MM.1S (cell line): ENCODE results near the gene CITED4.

Source experiments
- DNase-seq: peaks from one replicate; pipeline ENCODE4 v3.0.0-alpha.2; 2015
- H2AFZ ChIP-seq: fragments of 300-600 bp; sonication (generic); 2 replicates; pipeline ENCODE4 v1.6.0; 2016; ENCODE audit warnings: antibody characterized with exemption, low read length
- H3F3A ChIP-seq: fragments of 300-600 bp; sonication (generic); 2 replicates; pipeline ENCODE4 v1.6.1; 2016; ENCODE audit warnings: mild to moderate bottlenecking, antibody characterized with exemption, low read length, moderate library complexity, mixed read lengths; ENCODE audit not compliant: insufficient read depth
- H3K27ac ChIP-seq: fragments of 300-600 bp; sonication (generic); 2 replicates; pipeline ENCODE4 v1.5.1; 2016; ENCODE audit warnings: mild to moderate bottlenecking, low read length
- H3K27me3 ChIP-seq: fragments of 300-600 bp; sonication (generic); replicated peaks from 2 replicates; pipeline ENCODE4 v1.6.0; 2016; ENCODE audit warnings: low read length; ENCODE audit not compliant: insufficient read depth
- H3K36me3 ChIP-seq: fragments of 300-600 bp; sonication (generic); replicated peaks from 2 replicates; pipeline ENCODE4 v1.6.1; 2016; ENCODE audit warnings: mild to moderate bottlenecking, low read length, mixed read lengths; ENCODE audit not compliant: insufficient read depth
- H3K4me1 ChIP-seq: fragments of 300-600 bp; sonication (generic); 2 replicates; pipeline ENCODE4 v1.6.1; 2016; ENCODE audit warnings: low read length, mixed read lengths
- H3K4me2 ChIP-seq: fragments of 300-600 bp; sonication (generic); 2 replicates; pipeline ENCODE4 v1.6.0; 2016; ENCODE audit warnings: low read depth, low read length
- H3K4me3 ChIP-seq: fragments of 300-600 bp; sonication (generic); 2 replicates; pipeline ENCODE4 v1.5.1; 2016; ENCODE audit warnings: low read length, mixed read lengths
- H3K79me2 ChIP-seq: fragments of 300-600 bp; sonication (generic); 2 replicates; pipeline ENCODE4 v1.6.1; 2016; ENCODE audit warnings: mixed run types, low read length, mixed read lengths
- H3K9ac ChIP-seq: fragments of 300-600 bp; sonication (generic); 2 replicates; pipeline ENCODE4 v1.6.1; 2016; ENCODE audit warnings: low read length, mixed read lengths
- H3K9me2 ChIP-seq: fragments of 300-600 bp; sonication (generic); replicated peaks from 2 replicates; pipeline ENCODE4 v1.6.1; 2016; ENCODE audit warnings: mild to moderate bottlenecking, low read length, mixed read lengths; ENCODE audit not compliant: insufficient read depth
- H3K9me3 ChIP-seq: fragments of 300-600 bp; sonication (generic); replicated peaks from 2 replicates; pipeline ENCODE4 v1.6.1; 2016; ENCODE audit warnings: mild to moderate bottlenecking, low read length, mixed read lengths; ENCODE audit not compliant: insufficient read depth
- H4K20me1 ChIP-seq: fragments of 300-600 bp; sonication (generic); 2 replicates; pipeline ENCODE4 v1.6.1; 2016; ENCODE audit warnings: mild to moderate bottlenecking, low read length, moderate library complexity, mixed read lengths; ENCODE audit not compliant: insufficient read depth
- EZH2 ChIP-seq: fragments of 300-600 bp; sonication (generic); optimal IDR thresholded peaks from 2 replicates; pipeline ENCODE3; 2017; ENCODE audit warnings: low read depth, mild to moderate bottlenecking, antibody characterized with exemption, low read length, mixed read lengths
- EZH2phosphoT487 ChIP-seq: fragments of 300-600 bp; sonication (generic); IDR thresholded peaks from 2 replicates; pipeline ENCODE4 v1.6.1; 2018; ENCODE audit warnings: antibody characterized with exemption, low read length
- TF ChIP-seq, protein P1 (sequence below): fragments of 300-600 bp; sonication (generic); IDR thresholded peaks from 2 replicates; pipeline ENCODE4 v1.5.1; 2016; ENCODE audit warnings: antibody characterized with exemption, low read length, mixed read lengths

The CITED4 gene

DNA sequence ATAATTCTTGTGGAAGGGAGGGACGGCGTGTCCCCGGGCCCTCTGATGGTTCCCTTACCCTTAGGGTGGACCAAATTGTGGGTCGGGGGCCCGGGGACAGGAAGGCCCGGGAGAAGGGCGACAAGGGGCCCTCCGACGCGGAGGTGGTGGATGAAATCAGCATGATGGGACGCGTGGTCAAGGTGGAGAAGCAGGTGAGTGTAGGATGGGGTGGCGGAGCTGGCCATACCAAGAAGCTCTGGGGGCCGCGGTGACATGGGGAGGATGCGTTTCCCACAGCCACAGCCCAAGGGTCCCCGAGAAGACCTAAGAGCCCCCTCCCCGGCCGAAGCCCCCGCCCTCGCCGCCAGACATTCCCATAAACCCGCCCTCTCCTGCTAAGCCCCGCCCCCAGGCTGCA is 24.6 kb downstream of the CITED4 start:
- Histone ChIP-seq H4K20me1 (no peaks in the 10 kb centered on the region), H3F3A (no peaks in the 10 kb centered on the region), H3K4me2 (no peak overlapping the region), H3K9ac (no peak overlapping the region), H3K36me3 (no peaks in the 10 kb centered on the region), H3K9me3 (no peaks in the 10 kb centered on the region), H3K9me2 (no peaks in the 10 kb centered on the region), H3K79me2 (no peaks in the 10 kb centered on the region), H3K27me3 (no peaks in the 10 kb centered on the region), H3K27ac (no peak overlapping the region), H3K4me1 (no peaks in the 10 kb centered on the region), H2AFZ (no peak overlapping the region), H3K4me3 (no peak overlapping the region)
- DNase-seq = no peak
- TF ChIP-seq, protein P1, sequence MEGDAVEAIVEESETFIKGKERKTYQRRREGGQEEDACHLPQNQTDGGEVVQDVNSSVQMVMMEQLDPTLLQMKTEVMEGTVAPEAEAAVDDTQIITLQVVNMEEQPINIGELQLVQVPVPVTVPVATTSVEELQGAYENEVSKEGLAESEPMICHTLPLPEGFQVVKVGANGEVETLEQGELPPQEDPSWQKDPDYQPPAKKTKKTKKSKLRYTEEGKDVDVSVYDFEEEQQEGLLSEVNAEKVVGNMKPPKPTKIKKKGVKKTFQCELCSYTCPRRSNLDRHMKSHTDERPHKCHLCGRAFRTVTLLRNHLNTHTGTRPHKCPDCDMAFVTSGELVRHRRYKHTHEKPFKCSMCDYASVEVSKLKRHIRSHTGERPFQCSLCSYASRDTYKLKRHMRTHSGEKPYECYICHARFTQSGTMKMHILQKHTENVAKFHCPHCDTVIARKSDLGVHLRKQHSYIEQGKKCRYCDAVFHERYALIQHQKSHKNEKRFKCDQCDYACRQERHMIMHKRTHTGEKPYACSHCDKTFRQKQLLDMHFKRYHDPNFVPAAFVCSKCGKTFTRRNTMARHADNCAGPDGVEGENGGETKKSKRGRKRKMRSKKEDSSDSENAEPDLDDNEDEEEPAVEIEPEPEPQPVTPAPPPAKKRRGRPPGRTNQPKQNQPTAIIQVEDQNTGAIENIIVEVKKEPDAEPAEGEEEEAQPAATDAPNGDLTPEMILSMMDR = no peak
- no peak for TF ChIP-seq EZH2phosphoT487
- TF ChIP-seq EZH2 = no peak

DNA sequence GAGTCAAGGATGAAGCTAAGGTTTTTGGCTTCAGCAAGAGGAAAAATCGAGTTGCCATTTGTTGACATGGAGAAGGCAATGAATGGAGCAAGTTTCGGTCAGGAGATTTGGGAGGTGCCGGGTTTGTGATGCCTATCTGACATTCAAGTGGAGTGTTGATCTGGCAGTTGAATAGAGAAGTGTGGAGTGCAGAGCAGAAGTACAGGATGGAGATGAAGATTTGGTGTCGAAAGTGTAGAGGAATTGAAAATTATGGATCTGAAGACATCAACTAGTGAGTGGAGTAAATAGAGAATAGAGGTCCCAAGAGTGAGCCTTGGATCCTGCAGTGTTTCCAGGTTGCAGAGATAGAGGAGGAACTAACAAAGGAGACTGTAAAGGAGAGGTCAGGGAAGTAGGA is 25.9 kb downstream of the CITED4 start:
- no peak overlapping the region for H3K4me3 ChIP-seq
- no peak overlapping the region for H3K4me2 ChIP-seq
- no peaks in the 10 kb centered on the region for H3F3A ChIP-seq
- no peak overlapping the region for H2AFZ ChIP-seq
- TF ChIP-seq EZH2phosphoT487 (no peak), EZH2 (no peak)
- TF ChIP-seq, protein P1 = no peak
- DNase-seq = no peak
- H3K9me3 ChIP-seq = no peaks in the 10 kb centered on the region
- no peak overlapping the region for H3K27ac ChIP-seq
- no peaks in the 10 kb centered on the region for H4K20me1 ChIP-seq
- H3K4me1 ChIP-seq = no peaks in the 10 kb centered on the region
- no peaks in the 10 kb centered on the region for H3K9me2 ChIP-seq
- H3K79me2 ChIP-seq = no peaks in the 10 kb centered on the region
- H3K36me3 ChIP-seq = no peaks in the 10 kb centered on the region
- no peak overlapping the region for H3K9ac ChIP-seq
- no peaks in the 10 kb centered on the region for H3K27me3 ChIP-seq

DNA sequence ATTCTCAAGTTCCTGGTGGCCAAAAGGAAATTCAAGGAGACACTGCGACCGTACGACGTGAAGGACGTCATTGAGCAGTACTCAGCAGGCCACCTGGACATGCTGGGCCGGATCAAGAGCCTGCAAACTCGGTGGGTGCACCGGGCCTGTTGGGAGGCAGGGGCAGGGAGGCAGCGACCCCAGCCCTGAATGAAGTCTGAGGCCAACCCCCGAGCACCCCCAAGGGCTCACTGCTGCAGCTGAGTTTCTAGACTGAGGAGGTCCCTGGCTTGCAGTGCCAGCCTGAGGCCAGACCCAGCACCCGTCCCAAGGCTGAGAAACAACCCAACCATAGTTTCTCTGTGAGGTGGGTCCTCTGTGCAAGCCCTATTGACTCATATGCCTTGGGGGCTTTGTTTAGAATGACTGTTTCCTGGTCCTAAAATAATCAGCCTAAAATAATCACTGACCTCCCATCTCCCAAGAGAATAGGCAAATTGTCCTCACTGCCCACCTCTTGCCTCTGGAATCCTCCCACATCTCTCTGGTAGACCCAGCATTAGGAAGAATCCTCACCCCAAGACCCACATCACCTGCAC is 27.1 kb downstream of the CITED4 start:
- no peak overlapping the region for H3K4me2 ChIP-seq
- no peaks in the 10 kb centered on the region for H3K4me1 ChIP-seq
- H3K9me2 ChIP-seq = no peaks in the 10 kb centered on the region
- no peak overlapping the region for H3K9ac ChIP-seq
- H3K9me3 ChIP-seq = no peaks in the 10 kb centered on the region
- no peak overlapping the region for H2AFZ ChIP-seq
- H4K20me1 ChIP-seq = no peaks in the 10 kb centered on the region
- no peaks in the 10 kb centered on the region for H3K79me2 ChIP-seq
- TF ChIP-seq EZH2 = no peak
- TF ChIP-seq, protein P1 = no peak
- H3K27me3 ChIP-seq = no peaks in the 10 kb centered on the region
- no peak overlapping the region for H3K27ac ChIP-seq
- no peaks in the 10 kb centered on the region for H3F3A ChIP-seq
- DNase-seq = no peak
- no peak overlapping the region for H3K4me3 ChIP-seq
- H3K36me3 ChIP-seq = no peaks in the 10 kb centered on the region
